K562 (cell line): Measurements from ENCODE around the gene HARS2. TPM values are rescaled to one million over a fixed set of nuclear protein-coding genes. Genes with fewer than 3 reads are reported as not detected.

Experiments
- ATAC-seq: fragments of 200-7000 bp; cut with Tn5 transposase; 3 replicates; pipeline ENCODE4 v1.9.1; 2020; ENCODE audit warnings: moderate library complexity
- BruUV-seq: library from RNA; stranded (reverse); fragments of 400-500 nt; replicated peaks from 2 replicates; lab custom pipeline; 2021; lab: Mats Ljungman, UMichigan
- CTCF ChIA-PET: fragments of 300-600 bp; formaldehyde crosslinking; extraction: SDS; loops from one replicate; lab custom pipeline; 2021; ENCODE audit warnings: low intra/inter-chr PET ratio; lab: Yijun Ruan, JAX
- POLR2A ChIA-PET: fragments of 300-600, 350-650 bp; sonication (Branson Sonifier 250); formaldehyde crosslinking; extraction: SDS; loops from one replicate; lab custom pipeline; 2021; ENCODE audit warnings: antibody characterized with exemption, inconsistent platforms; lab: Yijun Ruan, JAX
- DNase-seq, 4 experiments: peaks; one replicate each; pipeline versions ENCODE4 v3.0.0 to v3.0.0-alpha.2; 2011 to 2018; ENCODE audit warnings: low spot score in 3 of 4, mixed read lengths in 3 of 4; ENCODE audit errors: extremely low read depth in 1 of 4
- FAIRE-seq: peaks from 2 replicates; lab custom pipeline; 2011; peaks lifted over from hg19 to GRCh38; lab: Jason Lieb, UNC
- H2AFZ ChIP-seq: 2 replicates; pipeline ENCODE4 v1.6.0; 2011; ENCODE audit warnings: low read depth, low read length, control low read depth, inconsistent platforms
- H3K27ac ChIP-seq: fragments of 200-600 bp; 3 replicates; pipeline ENCODE4 v1.8.0; 2011; ENCODE audit warnings: low read depth, mild to moderate bottlenecking, control low read depth, inconsistent platforms, low read length, moderate library complexity, mixed read lengths; ENCODE audit errors: extremely low read depth
- H3K27me3 ChIP-seq, 2 experiments: fragments of 300-600 bp in 1 of 2; 2 replicates in 1 of 2; 3 replicates in 1 of 2; pipeline versions ENCODE4 v1.6.0 to v1.8.0; 2011; ENCODE audit warnings: inconsistent platforms in 2 of 2, low read length in 2 of 2, mild to moderate bottlenecking in 1 of 2, mixed read lengths in 1 of 2, moderate library complexity in 1 of 2; ENCODE audit not compliant: control insufficient read depth in 2 of 2, insufficient read depth in 2 of 2
- H3K36me3 ChIP-seq: fragments of 300-600 bp; 3 replicates; pipeline ENCODE4 v1.8.0; 2011; ENCODE audit warnings: mild to moderate bottlenecking, low read length, inconsistent platforms; ENCODE audit not compliant: control insufficient read depth, insufficient read depth
- H3K4me1 ChIP-seq, 2 experiments: fragments of 200-600 bp in 1 of 2; replicated peaks in 1 of 2; 2 replicates in 1 of 2; 3 replicates in 1 of 2; pipeline versions ENCODE4 v1.5.1 to v1.8.0; 2011; ENCODE audit warnings: inconsistent platforms in 2 of 2, low read length in 2 of 2, mild to moderate bottlenecking in 1 of 2, mixed read lengths in 1 of 2, moderate library complexity in 1 of 2; ENCODE audit not compliant: control insufficient read depth in 2 of 2, insufficient read depth in 2 of 2
- H3K4me2 ChIP-seq: 2 replicates; pipeline ENCODE4 v1.6.1; 2011; ENCODE audit warnings: low read length, control low read depth, inconsistent platforms, mixed read lengths; ENCODE audit not compliant: insufficient read depth
- H3K4me3 ChIP-seq: fragments of 200-600 bp; sonication (generic), shearing (Covaris generic); 2 replicates; pipeline ENCODE4 v1.5.1; 2016; ENCODE audit warnings: control low read depth, inconsistent platforms
- H3K79me2 ChIP-seq: fragments of 200-600 bp; 3 replicates; pipeline ENCODE4 v1.8.0; 2011; ENCODE audit warnings: low read length, inconsistent platforms; ENCODE audit not compliant: control insufficient read depth, insufficient read depth
- H3K9ac ChIP-seq, 2 experiments: 2 replicates each; pipeline versions ENCODE4 v1.6.0 to v1.6.1; 2011; ENCODE audit warnings: low read depth in 2 of 2, low read length in 2 of 2, control low read depth in 1 of 2, inconsistent platforms in 1 of 2, mild to moderate bottlenecking in 1 of 2, mixed read lengths in 1 of 2; ENCODE audit not compliant: insufficient read depth in 1 of 2
- H3K9me1 ChIP-seq: one replicate; pipeline ENCODE4 v1.6.0; 2011; ENCODE audit warnings: inconsistent platforms, mild to moderate bottlenecking, low read length, moderate library complexity; ENCODE audit not compliant: control insufficient read depth, insufficient read depth
- H3K9me3 ChIP-seq: replicated peaks from 2 replicates; pipeline ENCODE4 v1.5.1; 2011; ENCODE audit warnings: low read depth, low read length, inconsistent platforms; ENCODE audit not compliant: control insufficient read depth, insufficient read depth
- H4K20me1 ChIP-seq: replicated peaks from 2 replicates; pipeline ENCODE4 v1.6.1; 2011; ENCODE audit warnings: low read length, inconsistent platforms, mixed read lengths; ENCODE audit not compliant: control insufficient read depth, insufficient read depth
- CTCF ChIP-seq, 3 experiments: IDR thresholded peaks in 2 of 3; conservative IDR thresholded peaks in 1 of 3; 2 replicates each; pipeline ENCODE4 v1.5.1; 2011 to 2012; ENCODE audit warnings: low read length in 3 of 3, mild to moderate bottlenecking in 3 of 3, control low read depth in 2 of 3, improper control_type of control experiment in 1 of 3, inconsistent platforms in 1 of 3, low read depth in 1 of 3, mixed read lengths in 1 of 3, moderate library complexity in 1 of 3; ENCODE audit not compliant: insufficient read depth in 2 of 3
- DMBX1 ChIP-seq: fragments of 250-450 bp; sonication (Bioruptor Pico); IDR thresholded peaks from 2 replicates; pipeline ENCODE4 v1.8.0; 2022; ENCODE audit warnings: inconsistent platforms, mild to moderate bottlenecking, moderate library complexity, borderline replicate concordance
- ELF1 ChIP-seq: fragments of 200-800 bp; sonication (Bioruptor generic); IDR thresholded peaks from 2 replicates; pipeline ENCODE4 v1.6.1; 2016; ENCODE audit warnings: missing genetic modification characterization, missing compliant biosample characterization
- MEF2D ChIP-seq: conservative IDR thresholded peaks from 2 replicates; pipeline ENCODE4 v1.6.1; 2016; ENCODE audit warnings: low read depth, missing genetic modification characterization, missing compliant biosample characterization
- NR4A1 ChIP-seq, 2 experiments: fragments of 250-450 bp in 1 of 2; fragments of 450-650 bp in 1 of 2; sonication (Bioruptor Pico) in 1 of 2; IDR thresholded peaks; 2 replicates each; pipeline versions ENCODE4 v1.4.0 to v1.6.1; 2016 to 2020; ENCODE audit warnings: mild to moderate bottlenecking in 2 of 2, missing compliant biosample characterization in 1 of 2, missing genetic modification characterization in 1 of 2, moderate library complexity in 1 of 2
- TCF15 ChIP-seq: fragments of 250-450 bp; sonication (Bioruptor Pico); IDR thresholded peaks from 2 replicates; pipeline ENCODE4 v1.8.0; 2022; ENCODE audit warnings: moderate library complexity, mild to moderate bottlenecking, inconsistent platforms
- TCF7L2 ChIP-seq: fragments of 150-350 bp; IDR thresholded peaks from 2 replicates; pipeline ENCODE4 v1.6.1; 2016; ENCODE audit warnings: low read depth, mild to moderate bottlenecking, low read length, moderate library complexity
- TEAD4 ChIP-seq, 2 experiments: sonication (generic) in 1 of 2; formaldehyde crosslinking in 1 of 2; IDR thresholded peaks; 2 replicates each; pipeline versions ENCODE4 v1.6.1 to v1.8.0; 2012 to 2022; ENCODE audit warnings: borderline replicate concordance in 1 of 2, inconsistent platforms in 1 of 2, low read length in 1 of 2, mild to moderate bottlenecking in 1 of 2, missing genetic modification reagents in 1 of 2
- TFAM ChIP-seq: fragments of 250-450 bp; sonication (Bioruptor Pico); conservative IDR thresholded peaks from 2 replicates; pipeline ENCODE4 v1.5.0; 2021; ENCODE audit warnings: mild to moderate bottlenecking, moderate library complexity
- WGBS: fragments of 100-300 bp; shearing (Covaris generic); methylation state at CpG from one replicate; pipeline ENCODE4 v1.1.6; 2016; ENCODE audit warnings: low coverage, mixed read lengths; ENCODE audit not compliant: insufficient coverage; ENCODE audit errors: missing lambda C conversion rate; 5-methylcytosine and 5-hydroxymethylcytosine counted together
- in situ Hi-C: fragments of 300-500 bp; cut with MboI; formaldehyde crosslinking; loops from 4 replicates; pipeline ENCODE4 v1.15.0; 2018; ENCODE audit warnings: inconsistent platforms, mixed read lengths
- intact Hi-C: fragments of 100-400 bp; cut with micrococcal nuclease; formaldehyde crosslinking; loops from 2 replicates; pipeline ENCODE4 v1.14.2; 2022
- polyA plus RNA-seq, 8 experiments: library from polyadenylated mRNA; depleted of rRNA in 4 of 8; stranded (reverse) in 5 of 8; unstranded in 3 of 8; fragments of >200 nt; fragmentation: Nextera tagmentation in 2 of 8; fragmentation: Illumina TruSeq in 1 of 8; extraction: Ambion mirVana in 2 of 8; extraction: Trizol in 1 of 8; gene quantifications; 2 replicates each; pipeline versions ENCODE4 v1.2.1 to v1.2.3, GENCODE V29; 2011 to 2014; ENCODE audit warnings: inconsistent platforms in 1 of 8, missing spikeins in 1 of 8
- total RNA-seq, 7 experiments: library from RNA; depleted of rRNA in 6 of 7; stranded (reverse); fragments of >200 nt in 6 of 7; fragmentation: Illumina TruSeq in 2 of 7; extraction: Trizol in 2 of 7; gene quantifications; 2 replicates each; pipeline versions ENCODE4 v1.2.1 to v1.2.3, GENCODE V29; 2011 to 2021; ENCODE audit warnings: low replicate concordance in 1 of 7
- TF ChIP-seq, protein P1 (sequence below): fragments of 250-450 bp; sonication (Bioruptor Pico); IDR thresholded peaks from 2 replicates; pipeline ENCODE4 v1.5.0; 2021

HARS2 gene
- total and polyA plus RNA-seq, 9 of the 15 experiments (the other 6 are each of a cell fraction or from before 2014, with no cell fraction given): 8.5 to 41.6 (median 27.1) TPM

- Histone ChIP-seq H2AFZ (no peak overlapping the region), H3K36me3 (peaks cover 62% of the 10 kb centered on the region), H3K9ac (peak overlapping the region in 1 of 2 experiments; percentile 64; a peak in 1 of 4 replicates), H3K9me1 (no peaks in the 10 kb centered on the region), H3K4me2 (no peak overlapping the region)
- no peak for FAIRE-seq
- CTCF ChIA-PET: no interaction called here
- no TSS peak for BruUV-seq
- POLR2A ChIA-PET: interaction anchor here (0.6 to 1.9 kb wide), 9 partner anchors 10 to 284 kb away, joined by 3 to 10 read pairs (median 4); partner anchors contain the start of genes EIF4EBP3, HARS1, HARS2 and ZMAT2
- TF ChIP-seq ELF1 (tag) (no peak), DMBX1 (CRISPR knock-in tag) (no peak), NR4A1 (CRISPR knock-in tag; IDR thresholded peaks at IDR 0.05) (no peak), NR4A1 (tag; IDR thresholded peaks at IDR 0.05) (no peak), CTCF (IDR thresholded peaks at IDR 0.05 in 2 of 3, conservative IDR thresholded peaks at IDR 0.05 in 1 of 3; ENCODE audit: insufficient read depth in 2 of 3, low read depth in 1 of 3, low read length in 3 of 3) (no peak), TCF15 (CRISPR knock-in tag) (no peak), TFAM (CRISPR knock-in tag) (no peak), TEAD4 (IDR thresholded peaks at IDR 0.05; ENCODE audit: low read length) (no peak), TEAD4 (CRISPR knock-in tag; IDR thresholded peaks at IDR 0.05; ENCODE audit: borderline replicate concordance) (no peak), MEF2D (tag) (no peak), TCF7L2 (no peak)
- TF ChIP-seq, protein P1, sequence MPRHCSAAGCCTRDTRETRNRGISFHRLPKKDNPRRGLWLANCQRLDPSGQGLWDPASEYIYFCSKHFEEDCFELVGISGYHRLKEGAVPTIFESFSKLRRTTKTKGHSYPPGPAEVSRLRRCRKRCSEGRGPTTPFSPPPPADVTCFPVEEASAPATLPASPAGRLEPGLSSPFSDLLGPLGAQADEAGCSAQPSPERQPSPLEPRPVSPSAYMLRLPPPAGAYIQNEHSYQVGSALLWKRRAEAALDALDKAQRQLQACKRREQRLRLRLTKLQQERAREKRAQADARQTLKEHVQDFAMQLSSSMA (CRISPR knock-in tag): no peak
- TF ChIP-seq, all 486 proteins: peak for 0
- in situ Hi-C loops (loop anchor here (5.0 kb wide), 1 partner anchor 75 kb away; no protein-coding TSS in a partner anchor), intact Hi-C loops (no loop called here)
- Histone ChIP-seq H4K20me1 (no peaks in the 10 kb centered on the region; the same call in 1 of the 2 replicates), H3K4me1 (peaks cover 10 to 25% of the 10 kb centered on the region in 2 experiments; a peak in 4 of 5 replicates), H3K27me3 (no peaks in the 10 kb centered on the region; a peak in 1 of 5 replicates), H3K4me3 (no peak overlapping the region), H3K79me2 (peaks cover 55% of the 10 kb centered on the region), H3K27ac (no peak overlapping the region), H3K9me3 (no peaks in the 10 kb centered on the region)
- no peak for ATAC-seq
- DNase-seq: no peak
- 56% methylated on average over 3 of the region's 3 CpGs for WGBS
Observed at GRCh38 chr5:140642718-140643117, 48.5 kb upstream of the HARS2 start.
